ENCODE measurements around the gene EFCAB11. TPM values are rescaled to one million over a fixed set of nuclear protein-coding genes. Genes with fewer than 3 reads are reported as not detected.

EFCAB11 gene
- total RNA-seq, 6 donors from 2014 or later = 1.9 to 9.4 (median 4.6) TPM

DNA sequence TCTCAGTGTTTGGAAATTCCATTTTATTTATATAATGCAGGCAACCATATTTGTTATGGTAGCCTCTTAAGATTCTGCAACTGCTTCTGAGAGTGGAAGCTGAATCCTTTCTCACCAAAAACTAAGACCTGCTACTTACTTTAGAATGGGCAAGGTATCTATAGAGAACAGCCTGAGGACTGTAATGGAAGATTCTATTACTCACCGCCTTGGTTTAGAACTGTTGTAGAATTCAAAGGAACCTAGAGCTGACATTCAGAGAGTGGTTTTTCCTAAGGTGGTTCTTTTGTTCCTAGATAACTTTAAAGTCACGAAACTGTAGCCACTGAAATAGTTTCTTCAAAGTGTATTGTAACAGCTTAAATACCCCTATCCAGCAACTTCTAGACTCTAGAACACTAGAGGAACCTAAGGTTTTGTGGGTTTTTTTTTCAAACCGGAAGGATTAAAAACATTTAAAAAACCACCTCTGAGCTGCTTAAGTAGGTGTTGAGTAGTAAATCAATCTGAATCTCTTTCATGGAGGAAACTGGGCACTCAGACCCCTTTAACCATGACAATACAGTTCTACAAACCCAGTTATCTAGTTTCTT is 5.4 kb upstream of the EFCAB11 start:
- WGBS, 2 donors = 67 to 89% methylated on average over 3 of the region's 3 CpGs
- peaks cover 10 to 27% (median 12%) of the 10 kb centered on the region in 4 donors for H3K4me1 ChIP-seq
- TF ChIP-seq EP300 (IDR thresholded peaks at IDR 0.05) (no peak), POLR2A (IDR thresholded peaks at IDR 0.05) (no peak), POLR2AphosphoS5 (IDR thresholded peaks at IDR 0.05) (no peak)
- TF ChIP-seq, protein P1, sequence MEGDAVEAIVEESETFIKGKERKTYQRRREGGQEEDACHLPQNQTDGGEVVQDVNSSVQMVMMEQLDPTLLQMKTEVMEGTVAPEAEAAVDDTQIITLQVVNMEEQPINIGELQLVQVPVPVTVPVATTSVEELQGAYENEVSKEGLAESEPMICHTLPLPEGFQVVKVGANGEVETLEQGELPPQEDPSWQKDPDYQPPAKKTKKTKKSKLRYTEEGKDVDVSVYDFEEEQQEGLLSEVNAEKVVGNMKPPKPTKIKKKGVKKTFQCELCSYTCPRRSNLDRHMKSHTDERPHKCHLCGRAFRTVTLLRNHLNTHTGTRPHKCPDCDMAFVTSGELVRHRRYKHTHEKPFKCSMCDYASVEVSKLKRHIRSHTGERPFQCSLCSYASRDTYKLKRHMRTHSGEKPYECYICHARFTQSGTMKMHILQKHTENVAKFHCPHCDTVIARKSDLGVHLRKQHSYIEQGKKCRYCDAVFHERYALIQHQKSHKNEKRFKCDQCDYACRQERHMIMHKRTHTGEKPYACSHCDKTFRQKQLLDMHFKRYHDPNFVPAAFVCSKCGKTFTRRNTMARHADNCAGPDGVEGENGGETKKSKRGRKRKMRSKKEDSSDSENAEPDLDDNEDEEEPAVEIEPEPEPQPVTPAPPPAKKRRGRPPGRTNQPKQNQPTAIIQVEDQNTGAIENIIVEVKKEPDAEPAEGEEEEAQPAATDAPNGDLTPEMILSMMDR (IDR thresholded peaks at IDR 0.05) = no peak
- DNase-seq = no peak
- no peak overlapping the region for H3K27ac ChIP-seq
- H3K4me3 ChIP-seq = no peak overlapping the region
- peaks cover 0 to 16% (median 2%) of the 10 kb centered on the region in 4 donors for H3K36me3 ChIP-seq
- no peaks in the 10 kb centered on the region for H3K9me3 ChIP-seq
- no peak for ATAC-seq (ENCODE audit: low FRiP score in 2 of 2)
- H3K27me3 ChIP-seq = no peaks in the 10 kb centered on the region

DNA sequence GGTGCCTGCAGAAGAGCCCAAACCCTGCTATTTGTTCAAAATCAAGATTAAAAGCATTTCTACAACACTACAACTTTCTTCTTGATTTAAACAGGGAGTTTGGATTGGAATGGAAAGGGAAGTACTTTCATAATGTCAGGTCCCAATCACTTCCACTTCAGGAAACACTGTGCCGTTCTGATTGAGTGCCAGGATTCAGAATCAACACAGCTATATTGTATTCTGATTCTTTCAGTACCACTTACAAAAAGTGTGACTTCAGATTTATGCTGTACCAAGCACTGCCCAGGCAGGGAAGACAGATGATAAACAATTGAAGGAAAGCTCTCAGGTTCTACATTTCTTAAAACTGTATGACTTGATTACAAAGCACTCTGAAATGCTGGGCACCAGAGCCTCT is 4.4 kb upstream of the EFCAB11 start:
- Histone ChIP-seq H3K27me3 (no peaks in the 10 kb centered on the region), H3K9me3 (no peaks in the 10 kb centered on the region), H3K36me3 (peaks cover 0 to 14% (median 2%) of the 10 kb centered on the region in 4 donors), H3K4me1 (peaks cover 12 to 32% (median 14%) of the 10 kb centered on the region in 4 donors), H3K27ac (no peak overlapping the region), H3K4me3 (no peak overlapping the region)
- 43 to 71% methylated on average over 1 of the region's 1 CpG for WGBS, 2 donors
- TF ChIP-seq POLR2A (IDR thresholded peaks at IDR 0.05) = no peak
- TF ChIP-seq POLR2AphosphoS5 (IDR thresholded peaks at IDR 0.05) = no peak
- no peak for TF ChIP-seq EP300 (IDR thresholded peaks at IDR 0.05)
- TF ChIP-seq, protein P1 (IDR thresholded peaks at IDR 0.05) = no peak
- DNase-seq (no peak), ATAC-seq (ENCODE audit: low FRiP score in 2 of 2) (no peak)

DNA sequence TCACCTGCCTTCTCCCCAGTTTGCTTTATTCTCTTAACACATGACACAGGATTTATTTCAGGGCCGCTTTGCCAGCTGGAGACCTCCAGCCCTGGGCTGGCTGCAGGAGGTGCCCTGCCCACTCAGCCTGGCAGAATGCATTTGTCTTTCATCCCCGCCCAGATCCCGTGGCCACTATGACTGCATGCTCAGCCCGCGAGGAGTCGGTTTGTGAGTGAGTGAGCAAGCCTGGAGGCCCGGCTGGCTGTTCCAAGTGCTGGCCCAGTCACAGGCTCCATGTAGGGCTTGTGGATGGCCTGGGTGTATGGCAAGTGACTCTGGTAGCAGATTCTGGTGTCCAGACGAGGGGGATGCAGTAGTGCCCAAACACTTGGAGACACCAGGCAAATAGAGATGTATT is 3.3 kb upstream of the EFCAB11 start:
- DNase-seq (peak in 1 of 2 donors; percentile 54), ATAC-seq (ENCODE audit: low FRiP score in 2 of 2) (no peak)
- WGBS, 2 donors = 71 to 98% methylated on average over 5 to 8 of the region's 8 CpGs
- Histone ChIP-seq H3K36me3 (peaks cover 0 to 3% (median 0%) of the 10 kb centered on the region in 4 donors), H3K4me1 (peaks cover 12 to 33% (median 18%) of the 10 kb centered on the region in 4 donors), H3K9me3 (no peaks in the 10 kb centered on the region), H3K27ac (no peak overlapping the region), H3K4me3 (no peak overlapping the region), H3K27me3 (no peaks in the 10 kb centered on the region)
- TF ChIP-seq POLR2AphosphoS5 (IDR thresholded peaks at IDR 0.05) (no peak), POLR2A (IDR thresholded peaks at IDR 0.05) (no peak), EP300 (IDR thresholded peaks at IDR 0.05) (no peak)
- TF ChIP-seq, protein P1 (IDR thresholded peaks at IDR 0.05) = no peak

DNA sequence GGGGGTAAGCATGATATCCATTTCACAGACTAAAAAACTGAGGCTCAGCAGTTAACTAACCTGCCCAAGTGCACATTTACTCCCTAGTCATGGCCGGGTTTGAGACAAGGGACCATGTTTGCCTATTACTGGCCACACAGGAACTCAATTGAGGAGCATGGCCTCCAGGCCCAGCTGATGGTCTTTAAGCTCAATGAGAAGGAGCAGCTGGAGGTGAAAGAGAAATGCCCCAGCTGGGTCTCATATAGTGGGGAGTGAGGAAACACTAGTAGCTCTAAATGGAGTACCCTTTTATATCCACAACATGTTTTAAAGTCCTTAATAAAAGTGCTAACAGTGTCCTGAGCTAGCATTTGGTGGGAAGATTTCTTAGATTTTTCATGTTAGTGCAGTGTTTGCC is 2.8 kb upstream of the EFCAB11 start:
- H3K27me3 ChIP-seq = no peaks in the 10 kb centered on the region
- H3K4me1 ChIP-seq = peaks cover 12 to 33% (median 18%) of the 10 kb centered on the region in 4 donors
- WGBS, 2 donors = 93 to 100% methylated on average over 1 of the region's 1 CpG
- H3K27ac ChIP-seq = no peak overlapping the region
- H3K4me3 ChIP-seq = no peak overlapping the region
- TF ChIP-seq, protein P1 (IDR thresholded peaks at IDR 0.05) = no peak
- TF ChIP-seq POLR2A (IDR thresholded peaks at IDR 0.05) (no peak), EP300 (IDR thresholded peaks at IDR 0.05) (no peak), POLR2AphosphoS5 (IDR thresholded peaks at IDR 0.05) (no peak)
- no peak for DNase-seq
- ATAC-seq (ENCODE audit: low FRiP score in 2 of 2) = no peak
- no peaks in the 10 kb centered on the region for H3K36me3 ChIP-seq
- H3K9me3 ChIP-seq = no peaks in the 10 kb centered on the region

DNA sequence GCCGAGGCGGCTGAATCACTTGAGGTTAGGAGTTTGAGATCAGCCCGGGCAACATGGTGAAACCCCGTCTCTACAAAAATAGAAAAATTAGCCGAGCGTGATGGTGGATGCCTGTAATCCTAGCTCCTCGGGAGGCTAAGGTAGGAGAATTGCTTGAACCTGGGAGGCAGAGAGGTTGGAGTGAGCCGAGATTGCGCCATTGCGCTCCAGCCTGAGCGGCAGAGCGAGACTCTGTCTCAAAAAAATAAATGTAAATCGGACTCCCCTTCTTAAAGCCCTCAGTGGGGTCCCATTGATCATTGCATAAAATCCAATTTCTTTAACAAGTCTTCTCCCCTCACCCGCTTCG is 2.1 kb upstream of the EFCAB11 start:
- TF ChIP-seq POLR2AphosphoS5 (IDR thresholded peaks at IDR 0.05) (no peak), EP300 (IDR thresholded peaks at IDR 0.05) (no peak), POLR2A (IDR thresholded peaks at IDR 0.05) (no peak)
- TF ChIP-seq, protein P1 (IDR thresholded peaks at IDR 0.05) = no peak
- Histone ChIP-seq H3K4me3 (peak overlapping the region; percentile 66 to 84 (median 74)), H3K4me1 (peaks cover 12 to 33% (median 18%) of the 10 kb centered on the region in 4 donors), H3K36me3 (no peaks in the 10 kb centered on the region), H3K27ac (peak overlapping the region; percentile 72 to 90 (median 88)), H3K9me3 (no peaks in the 10 kb centered on the region), H3K27me3 (no peaks in the 10 kb centered on the region)
- ATAC-seq (ENCODE audit: low FRiP score in 2 of 2) = no peak
- WGBS, 2 donors = 44% methylated on average over 15 of the region's 15 CpGs
- DNase-seq = no peak
